ENCODE measurements around the gene PPP4R3B.
A peak's percentile ranks its signal among the peaks of the same experiment; 100 is the strongest.
"Not testable (repeated sequence)": the region's sequence is repeated elsewhere in the genome, so short reads cannot be mapped to it uniquely, and the experiment has no call there.

PPP4R3B gene

DNA sequence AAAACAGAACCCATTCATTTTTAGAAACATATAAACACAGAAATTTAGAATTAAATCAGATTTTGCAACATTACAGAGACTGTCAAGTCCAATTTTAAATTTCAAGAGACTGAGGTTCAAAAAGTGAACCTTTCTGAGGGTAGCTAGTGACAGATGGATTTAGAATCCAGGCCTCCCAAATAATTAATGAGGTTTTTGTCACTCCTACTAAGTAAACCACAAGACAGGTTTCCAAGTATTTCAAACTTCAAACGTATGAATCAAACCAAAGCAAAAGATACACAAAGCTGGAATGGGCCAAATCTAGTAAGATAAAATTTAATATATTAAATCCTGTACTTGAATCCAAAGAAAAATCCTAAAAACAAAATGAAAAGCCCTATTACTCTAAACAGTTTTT lies 25.3 kb downstream of the PPP4R3B start:
- TF ChIP-seq POLR2A (IDR thresholded peaks at IDR 0.05; ENCODE audit: extremely low read depth, insufficient read length) = no peak
- TF ChIP-seq, protein P1, sequence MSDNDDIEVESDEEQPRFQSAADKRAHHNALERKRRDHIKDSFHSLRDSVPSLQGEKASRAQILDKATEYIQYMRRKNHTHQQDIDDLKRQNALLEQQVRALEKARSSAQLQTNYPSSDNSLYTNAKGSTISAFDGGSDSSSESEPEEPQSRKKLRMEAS (IDR thresholded peaks at IDR 0.05; ENCODE audit: low read depth, low read length) = no peak
- TF ChIP-seq MYC (IDR thresholded peaks at IDR 0.05; ENCODE audit: low read depth, low read length) = no peak
- TF ChIP-seq, protein P2, sequence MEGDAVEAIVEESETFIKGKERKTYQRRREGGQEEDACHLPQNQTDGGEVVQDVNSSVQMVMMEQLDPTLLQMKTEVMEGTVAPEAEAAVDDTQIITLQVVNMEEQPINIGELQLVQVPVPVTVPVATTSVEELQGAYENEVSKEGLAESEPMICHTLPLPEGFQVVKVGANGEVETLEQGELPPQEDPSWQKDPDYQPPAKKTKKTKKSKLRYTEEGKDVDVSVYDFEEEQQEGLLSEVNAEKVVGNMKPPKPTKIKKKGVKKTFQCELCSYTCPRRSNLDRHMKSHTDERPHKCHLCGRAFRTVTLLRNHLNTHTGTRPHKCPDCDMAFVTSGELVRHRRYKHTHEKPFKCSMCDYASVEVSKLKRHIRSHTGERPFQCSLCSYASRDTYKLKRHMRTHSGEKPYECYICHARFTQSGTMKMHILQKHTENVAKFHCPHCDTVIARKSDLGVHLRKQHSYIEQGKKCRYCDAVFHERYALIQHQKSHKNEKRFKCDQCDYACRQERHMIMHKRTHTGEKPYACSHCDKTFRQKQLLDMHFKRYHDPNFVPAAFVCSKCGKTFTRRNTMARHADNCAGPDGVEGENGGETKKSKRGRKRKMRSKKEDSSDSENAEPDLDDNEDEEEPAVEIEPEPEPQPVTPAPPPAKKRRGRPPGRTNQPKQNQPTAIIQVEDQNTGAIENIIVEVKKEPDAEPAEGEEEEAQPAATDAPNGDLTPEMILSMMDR (IDR thresholded peaks at IDR 0.05; ENCODE audit: low read depth, low read length) = no peak
- no peak for DNase-seq (ENCODE audit: low read depth)
- H3K4me3 ChIP-seq (ENCODE audit: low read depth, low read length) = no peak overlapping the region

DNA sequence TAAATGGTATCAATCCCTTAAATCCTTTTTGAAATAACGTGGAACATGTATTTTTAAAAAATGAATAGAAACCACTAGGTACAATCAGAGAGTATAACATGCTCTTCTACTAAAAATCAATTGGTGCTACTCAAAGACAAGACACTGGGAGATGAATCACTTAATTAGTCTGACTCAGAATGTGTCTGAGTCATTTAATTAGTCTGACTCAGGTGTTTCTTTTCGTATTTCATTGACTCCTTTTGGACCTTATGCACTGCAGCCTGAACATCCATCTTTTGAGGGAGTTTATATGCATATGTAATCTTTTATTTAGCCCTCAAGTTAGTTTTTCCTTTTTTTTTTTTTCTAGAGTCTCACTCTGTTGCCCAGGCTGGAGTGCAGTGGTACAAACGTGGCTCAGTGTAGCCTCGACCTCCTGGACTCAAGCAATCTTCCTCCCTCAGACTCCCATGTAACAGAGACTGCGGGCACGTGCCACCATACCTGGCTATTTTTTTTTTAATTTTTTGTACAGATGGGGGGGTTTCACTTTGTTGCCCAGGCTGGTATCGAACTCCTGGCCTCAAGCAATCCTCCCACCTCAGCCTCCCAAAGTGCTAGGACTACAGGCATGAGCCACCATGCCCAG lies 26.5 kb downstream of the PPP4R3B start:
- TF ChIP-seq POLR2A (IDR thresholded peaks at IDR 0.05; ENCODE audit: extremely low read depth, insufficient read length) (no peak), MYC (IDR thresholded peaks at IDR 0.05; ENCODE audit: low read depth, low read length) (no peak)
- TF ChIP-seq, protein P2 (IDR thresholded peaks at IDR 0.05; ENCODE audit: low read depth, low read length) = no peak
- TF ChIP-seq, protein P1 (IDR thresholded peaks at IDR 0.05; ENCODE audit: low read depth, low read length) = no peak
- DNase-seq (ENCODE audit: low read depth) = peak; percentile 33
- H3K4me3 ChIP-seq (ENCODE audit: low read depth, low read length) = no peak overlapping the region

DNA sequence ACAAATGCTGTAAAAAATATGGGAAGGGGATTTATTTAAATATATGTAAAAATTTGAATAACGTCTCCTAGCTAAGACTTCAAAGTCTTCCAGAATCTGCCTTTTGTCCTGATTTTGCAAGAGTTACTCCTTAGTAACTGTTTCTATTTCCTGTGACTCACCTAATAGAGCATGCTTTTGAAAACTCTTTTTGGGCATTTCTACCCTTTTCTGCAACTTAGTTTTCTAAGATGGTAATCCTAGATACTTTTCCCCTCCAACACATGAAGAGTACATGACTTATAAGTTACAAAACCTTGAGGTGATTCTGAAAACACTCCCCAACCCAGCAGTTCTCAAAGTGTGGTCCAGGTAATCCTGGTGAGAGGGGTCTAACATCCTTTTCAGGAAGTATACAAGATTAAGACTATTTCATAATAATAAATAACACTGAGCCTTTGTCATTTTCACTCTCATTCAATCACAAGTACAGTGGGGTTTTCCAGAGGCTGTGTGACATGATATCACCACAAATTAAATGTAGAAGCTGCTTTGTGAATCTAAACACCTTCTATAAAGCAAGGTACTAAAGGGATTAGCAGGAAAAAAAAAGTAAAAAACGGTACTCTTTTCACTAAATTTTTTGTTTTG lies 31.9 kb downstream of the PPP4R3B start:
- DNase-seq (ENCODE audit: low read depth) = peak; percentile 52
- H3K4me3 ChIP-seq (ENCODE audit: low read depth, low read length) = no peak overlapping the region

DNA sequence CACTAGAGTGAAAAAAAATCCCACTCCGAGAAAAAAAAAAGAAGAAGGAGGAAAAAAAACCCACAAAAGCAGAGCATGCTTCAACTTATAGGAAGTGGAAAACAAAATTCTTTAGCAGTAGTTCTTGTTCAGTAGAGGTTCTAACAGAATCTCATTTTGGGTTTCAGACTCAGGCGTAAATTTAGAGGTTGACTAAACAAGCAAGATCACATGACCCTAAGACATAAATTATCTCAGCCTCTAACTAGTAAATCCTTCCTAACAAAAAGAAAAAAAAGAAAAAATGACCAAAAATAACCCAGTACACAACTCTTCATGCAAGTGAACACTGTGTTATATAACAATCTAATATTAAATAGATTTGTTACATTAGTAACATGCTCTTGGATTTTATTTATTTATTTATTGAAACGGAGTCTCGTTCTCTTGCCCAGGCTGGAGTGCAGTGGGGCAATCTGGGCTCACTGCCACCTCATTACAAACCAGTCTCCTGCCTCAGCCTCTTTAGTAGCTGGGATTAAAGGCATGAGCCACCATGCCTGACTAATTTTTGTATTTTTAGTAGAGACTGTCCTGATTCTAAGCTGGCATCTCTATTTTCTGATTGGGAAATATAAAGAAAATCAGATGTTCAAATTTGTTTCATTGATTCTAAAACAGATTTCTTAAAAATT lies 35.4 kb downstream of the PPP4R3B start:
- H3K4me3 ChIP-seq (ENCODE audit: low read depth, low read length) = no peak overlapping the region
- no peak for DNase-seq (ENCODE audit: low read depth)
- TF ChIP-seq, protein P2 (IDR thresholded peaks at IDR 0.05; ENCODE audit: low read depth, low read length) = no peak
- TF ChIP-seq MYC (IDR thresholded peaks at IDR 0.05; ENCODE audit: low read depth, low read length) (no peak), POLR2A (IDR thresholded peaks at IDR 0.05; ENCODE audit: extremely low read depth, insufficient read length) (no peak)
- TF ChIP-seq, protein P1 (IDR thresholded peaks at IDR 0.05; ENCODE audit: low read depth, low read length) = no peak

More for the DNA sequence above, 31.9 kb downstream of the PPP4R3B start:
- TF ChIP-seq, protein P1 (IDR thresholded peaks at IDR 0.05; ENCODE audit: low read depth, low read length) = no peak
- no peak for TF ChIP-seq POLR2A (IDR thresholded peaks at IDR 0.05; ENCODE audit: extremely low read depth, insufficient read length)
- TF ChIP-seq, protein P2 (IDR thresholded peaks at IDR 0.05; ENCODE audit: low read depth, low read length) = no peak
- TF ChIP-seq MYC (IDR thresholded peaks at IDR 0.05; ENCODE audit: low read depth, low read length) = no peak

DNA sequence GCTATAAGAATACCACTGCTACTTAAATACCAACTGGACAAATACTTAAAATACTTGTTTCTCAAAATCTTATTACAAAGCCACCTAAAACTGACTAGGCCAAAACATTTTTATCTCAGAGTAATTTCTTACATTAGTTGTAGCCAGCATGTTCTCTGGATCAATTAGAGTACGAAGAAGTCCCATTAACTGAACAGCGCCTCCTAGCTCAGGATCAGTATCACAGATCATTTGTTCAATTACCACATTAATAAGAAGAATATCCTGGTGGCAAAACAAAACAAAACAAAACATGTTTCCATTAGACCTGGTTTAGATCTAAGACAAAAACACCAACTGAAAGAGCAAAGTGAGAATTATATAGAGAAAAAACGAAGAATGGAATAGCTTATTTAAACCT lies 36.0 kb downstream of the PPP4R3B start:
- peak; percentile 38 for DNase-seq (ENCODE audit: low read depth)
- TF ChIP-seq, protein P2 (IDR thresholded peaks at IDR 0.05; ENCODE audit: low read depth, low read length) = no peak
- TF ChIP-seq, protein P1 (IDR thresholded peaks at IDR 0.05; ENCODE audit: low read depth, low read length) = no peak
- no peak for TF ChIP-seq MYC (IDR thresholded peaks at IDR 0.05; ENCODE audit: low read depth, low read length)
- no peak for TF ChIP-seq POLR2A (IDR thresholded peaks at IDR 0.05; ENCODE audit: extremely low read depth, insufficient read length)
- H3K4me3 ChIP-seq (ENCODE audit: low read depth, low read length) = no peak overlapping the region

DNA sequence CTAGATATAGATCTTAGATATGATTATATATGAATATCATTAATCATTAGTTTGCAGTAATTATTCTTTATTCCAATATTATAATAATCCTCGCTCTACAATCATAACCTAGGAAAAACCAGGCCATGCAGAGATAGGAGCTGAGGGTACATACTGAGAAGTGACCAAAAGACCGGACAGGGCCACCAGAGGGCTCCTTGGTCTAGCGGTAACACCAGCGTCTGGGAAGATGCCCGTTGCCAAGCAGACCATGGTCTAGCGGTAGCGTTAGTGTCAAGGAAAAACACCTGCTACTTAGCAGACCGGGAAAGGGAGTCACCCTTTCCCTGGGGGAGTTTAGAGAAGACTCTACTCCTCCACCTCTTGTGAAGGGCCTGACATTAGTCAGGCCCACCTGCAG lies 48.4 kb downstream of the PPP4R3B start:
- H3K4me3 ChIP-seq (ENCODE audit: low read depth, low read length); DNase-seq (ENCODE audit: low read depth): not testable (repeated sequence)

Data from NB4 (cell line).